Metanephros (tissue), 1 donor: ENCODE measurements around the gene AVPR1A. TPM values are rescaled to one million over a fixed set of nuclear protein-coding genes. Genes with fewer than 3 reads are reported as not detected.

Experiments
- total RNA-seq: library from RNA; depleted of rRNA; stranded (reverse); fragments of >200 nt; gene quantifications from one replicate; pipeline ENCODE4 v1.2.3, GENCODE V29; 2014

AVPR1A gene
- 38.7 TPM for total RNA-seq

DNA sequence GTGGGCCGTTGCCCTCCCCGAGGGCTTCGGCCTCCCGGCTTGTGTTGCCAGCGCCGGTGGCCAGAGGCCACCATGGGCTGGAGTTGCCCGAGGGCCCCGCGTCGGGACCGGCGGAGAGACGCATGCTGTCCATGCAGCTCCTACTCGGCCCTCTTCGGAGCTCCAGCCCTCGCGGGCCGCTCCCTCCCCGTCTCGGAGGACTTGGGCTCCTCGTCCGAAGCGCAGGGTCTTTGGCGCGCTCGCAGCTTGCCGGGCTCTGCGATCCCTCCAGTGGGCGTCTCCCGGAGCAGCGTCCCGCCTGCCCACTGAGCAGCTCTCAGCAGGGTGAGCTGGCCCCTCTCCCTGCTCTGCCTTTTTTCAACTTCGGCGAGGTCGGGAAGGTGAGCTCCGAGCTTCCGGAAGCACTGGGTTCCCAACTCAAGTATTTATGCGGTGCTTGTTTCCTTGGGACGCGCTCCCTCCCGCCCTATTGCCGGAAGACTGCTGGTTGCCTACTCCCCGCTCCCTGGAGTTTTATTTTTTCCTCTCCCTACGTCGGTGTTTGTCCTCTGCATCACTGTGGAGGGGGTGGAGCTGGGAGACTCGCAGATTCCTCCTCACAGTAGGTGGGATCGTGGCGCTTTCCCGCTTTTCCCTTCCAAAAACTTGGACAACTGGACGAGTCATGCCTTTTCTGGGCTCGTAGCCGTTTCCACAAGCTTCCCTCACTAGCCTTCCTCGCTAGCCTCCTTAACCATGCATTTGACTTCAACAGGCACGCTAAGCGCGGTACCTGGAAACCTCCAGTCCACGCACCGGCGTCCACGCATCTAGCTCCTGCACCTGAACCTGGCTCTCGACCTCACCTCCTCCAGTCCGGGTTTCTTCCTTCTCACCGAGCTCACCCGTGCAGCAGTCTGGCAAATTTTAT is at the start of gene AVPR1A:
TSS of gene AVPR1A (minus strand) at position 489 of the 910 bp plus-strand sequence. CDS start at position 124, 365 bp downstream.

Other genes with a start within 250 kb of the AVPR1A start
- gene PPM1H, start 216.1 kb downstream of the AVPR1A start, total RNA-seq = 23.3 TPM